ENCODE results near the gene TMC2. TPM values are rescaled to one million over a fixed set of nuclear protein-coding genes. Genes with fewer than 3 reads are reported as not detected.

TMC2 gene
- total RNA-seq, 1 experiment from 2014 or later, result not detected

GRCh38 chr20:2643708-2644107, 107.3 kb downstream of the TMC2 start:
- no peak for DNase-seq (ENCODE audit: low read depth, low spot score)
- in situ Hi-C loops (cut with HindIII; ENCODE audit: low pct_unique_long_range_greater_than_20kb, low sequenced_read_pairs), result no loop called here

- in situ Hi-C loops (cut with HindIII; ENCODE audit: low pct_unique_long_range_greater_than_20kb, low sequenced_read_pairs), result no loop called here
- peak; percentile 92 for DNase-seq (ENCODE audit: low read depth, low spot score)
Measured at GRCh38 chr20:2651772-2652723, 115.7 kb downstream of the TMC2 start, which contains the start of gene NOP56. TSS of gene NOP56 (plus strand) at chr20:2652632. CDS start at chr20:2652661, 29 bp downstream.

- in situ Hi-C loops (cut with HindIII; ENCODE audit: low pct_unique_long_range_greater_than_20kb, low sequenced_read_pairs), result no loop called here
- DNase-seq (ENCODE audit: low read depth, low spot score), result no peak
Measured at GRCh38 chr20:2652724-2653555, 116.6 kb downstream of the TMC2 start.

GRCh38 chr20:2653556-2654383, 117.4 kb downstream of the TMC2 start:
- DNase-seq (ENCODE audit: low read depth, low spot score), result no peak
- in situ Hi-C loops (cut with HindIII; ENCODE audit: low pct_unique_long_range_greater_than_20kb, low sequenced_read_pairs), result no loop called here

GRCh38 chr20:2654384-2654822, 118.0 kb downstream of the TMC2 start:
- DNase-seq (ENCODE audit: low read depth, low spot score), result no peak
- in situ Hi-C loops (cut with HindIII; ENCODE audit: low pct_unique_long_range_greater_than_20kb, low sequenced_read_pairs), result no loop called here

GRCh38 chr20:2654831-2655230, 118.5 kb downstream of the TMC2 start:
- in situ Hi-C loops (cut with HindIII; ENCODE audit: low pct_unique_long_range_greater_than_20kb, low sequenced_read_pairs), result no loop called here
- DNase-seq (ENCODE audit: low read depth, low spot score), result no peak

- in situ Hi-C loops (cut with HindIII; ENCODE audit: low pct_unique_long_range_greater_than_20kb, low sequenced_read_pairs), result no loop called here
- no peak for DNase-seq (ENCODE audit: low read depth, low spot score)
Measured at GRCh38 chr20:2655331-2656116, 119.2 kb downstream of the TMC2 start.

- in situ Hi-C loops (cut with HindIII; ENCODE audit: low pct_unique_long_range_greater_than_20kb, low sequenced_read_pairs), result no loop called here
Measured at GRCh38 chr20:2656471-2657117, 120.2 kb downstream of the TMC2 start.

GRCh38 chr20:2657241-2657640, 120.9 kb downstream of the TMC2 start:
- no peak for DNase-seq (ENCODE audit: low read depth, low spot score)
- in situ Hi-C loops (cut with HindIII; ENCODE audit: low pct_unique_long_range_greater_than_20kb, low sequenced_read_pairs), result no loop called here

More at GRCh38 chr20:2656471-2657117, 120.2 kb downstream of the TMC2 start:
- DNase-seq (ENCODE audit: low read depth, low spot score), result no peak

GRCh38 chr20:2657674-2658073, 121.3 kb downstream of the TMC2 start:
- in situ Hi-C loops (cut with HindIII; ENCODE audit: low pct_unique_long_range_greater_than_20kb, low sequenced_read_pairs), result no loop called here
- DNase-seq (ENCODE audit: low read depth, low spot score), result no peak

- in situ Hi-C loops (cut with HindIII; ENCODE audit: low pct_unique_long_range_greater_than_20kb, low sequenced_read_pairs), result no loop called here
Measured at GRCh38 chr20:2658414-2659354, 122.3 kb downstream of the TMC2 start.

GRCh38 chr20:2659547-2659946, 123.2 kb downstream of the TMC2 start:
- in situ Hi-C loops (cut with HindIII; ENCODE audit: low pct_unique_long_range_greater_than_20kb, low sequenced_read_pairs), result no loop called here

More at GRCh38 chr20:2658414-2659354, 122.3 kb downstream of the TMC2 start:
- DNase-seq (ENCODE audit: low read depth, low spot score), result peak; percentile 30

GRCh38 chr20:2663364-2663886, 127.1 kb downstream of the TMC2 start:
- no peak for DNase-seq (ENCODE audit: low read depth, low spot score)
- in situ Hi-C loops (cut with HindIII; ENCODE audit: low pct_unique_long_range_greater_than_20kb, low sequenced_read_pairs), result no loop called here

More at GRCh38 chr20:2659547-2659946, 123.2 kb downstream of the TMC2 start:
- no peak for DNase-seq (ENCODE audit: low read depth, low spot score)

GRCh38 chr20:2663887-2664719, 127.7 kb downstream of the TMC2 start, which contains the start of gene IDH3B:
TSS of gene IDH3B (minus strand) at chr20:2664216. CDS start at chr20:2664188, 28 bp downstream.
- in situ Hi-C loops (cut with HindIII; ENCODE audit: low pct_unique_long_range_greater_than_20kb, low sequenced_read_pairs), result no loop called here
- DNase-seq (ENCODE audit: low read depth, low spot score), result peak; percentile 96
